HG02623 (cell line): Measurements from ENCODE around the gene SIRT2.

Experiments used
- ATAC-seq: cut with Tn5 transposase; IDR thresholded peaks from one replicate; pipeline ENCODE4 v1.9.1; 2021; ENCODE audit warnings: moderate library complexity; ENCODE audit not compliant: unreplicated experiment

The SIRT2 gene

GRCh38 chr19:38920602-38921419, 21.4 kb upstream of the SIRT2 start:
- ATAC-seq, result no peak

GRCh38 chr19:38919837-38920601, 20.6 kb upstream of the SIRT2 start:
- no peak for ATAC-seq

GRCh38 chr19:38918526-38918925, 19.1 kb upstream of the SIRT2 start:
- no peak for ATAC-seq

GRCh38 chr19:38917921-38918491, 18.6 kb upstream of the SIRT2 start:
- ATAC-seq, result no peak

GRCh38 chr19:38917516-38917915, 18.1 kb upstream of the SIRT2 start:
- no peak for ATAC-seq

- ATAC-seq, result no peak
These were observed 16.2 kb upstream of the SIRT2 start for GRCh38 chr19:38915329-38916321.

GRCh38 chr19:38913958-38914357, 14.5 kb upstream of the SIRT2 start:
- ATAC-seq, result no peak

GRCh38 chr19:38912600-38913514, 13.4 kb upstream of the SIRT2 start:
- ATAC-seq, result no peak

- no peak for ATAC-seq
These were observed 12.1 kb upstream of the SIRT2 start for GRCh38 chr19:38911388-38912001.

- ATAC-seq, result no peak
These were observed 11.1 kb upstream of the SIRT2 start for GRCh38 chr19:38910488-38910887.

GRCh38 chr19:38908911-38909310, 9.5 kb upstream of the SIRT2 start:
- no peak for ATAC-seq

GRCh38 chr19:38907670-38908069, 8.3 kb upstream of the SIRT2 start:
- ATAC-seq, result no peak

- ATAC-seq, result no peak
These were observed 7.8 kb upstream of the SIRT2 start for GRCh38 chr19:38907227-38907626.

GRCh38 chr19:38905620-38906019, 6.2 kb upstream of the SIRT2 start:
- no peak for ATAC-seq

- ATAC-seq, result no peak
These were observed 5.4 kb upstream of the SIRT2 start for GRCh38 chr19:38904581-38905539.

- no peak for ATAC-seq
These were observed 2.3 kb upstream of the SIRT2 start for GRCh38 chr19:38901683-38902082.

- ATAC-seq, result no peak
These were observed 1.3 kb upstream of the SIRT2 start for GRCh38 chr19:38900743-38901190.

- ATAC-seq, result no peak
These were observed 798 bp upstream of the SIRT2 start for GRCh38 chr19:38900202-38900629.
